Tibial artery (tissue), 4 donors: ENCODE measurements around the gene TMEM128.
"Not testable (repeated sequence)": the region's sequence is repeated elsewhere in the genome, so short reads cannot be mapped to it uniquely, and the experiment has no call there.

Experiments used
- DNase-seq, 2 donors: peaks; one replicate each; pipeline ENCODE4 v3.0.0-alpha.2; 2019
- H3K27ac ChIP-seq, 2 donors: fragments of 200-600 bp; sonication (generic) in 1 of 2; 1 replicate in 1 of 2; 2 replicates in 1 of 2; pipeline ENCODE4 v1.5.1; 2018 to 2019; ENCODE audit warnings: mild to moderate bottlenecking in 1 of 2
- H3K27me3 ChIP-seq, 2 donors: fragments of 200-600 bp; sonication (generic) in 1 of 2; one replicate each; pipeline versions ENCODE4 v1.5.1 to v1.6.0; 2016 to 2019
- H3K36me3 ChIP-seq, 3 donors: fragments of 200-600 bp; sonication (generic) in 2 of 3; one replicate each; pipeline ENCODE4 v1.5.1; 2016 to 2019; ENCODE audit warnings: mild to moderate bottlenecking in 2 of 3
- H3K4me1 ChIP-seq, 4 donors: fragments of 200-600 bp; sonication (generic) in 2 of 4; 1 replicate in 3 of 4; 2 replicates in 1 of 4; pipeline ENCODE4 v1.5.1; 2016 to 2019
- H3K4me3 ChIP-seq, 2 donors: fragments of 200-600 bp; sonication (generic) in 1 of 2; 1 replicate in 1 of 2; 2 replicates in 1 of 2; pipeline ENCODE4 v1.5.1; 2018 to 2019; ENCODE audit warnings: mild to moderate bottlenecking in 2 of 2
- H3K9me3 ChIP-seq, 3 donors: fragments of 200-600 bp; sonication (generic) in 1 of 3; one replicate each; pipeline ENCODE4 v1.5.1; 2016 to 2019
- CTCF ChIP-seq, 2 experiments: fragments of 200-600 bp in 1 of 2; fragments of 450-650 bp in 1 of 2; IDR thresholded peaks; one replicate each; pipeline ENCODE4 v1.5.1; 2017 to 2019; ENCODE audit warnings: antibody characterized with exemption in 2 of 2, mild to moderate bottlenecking in 1 of 2, moderate library complexity in 1 of 2
- intact Hi-C: fragments of 100-400 bp; cut with DNase I; formaldehyde crosslinking; loops from one replicate; pipeline ENCODE4 v1.15.0; 2023; ENCODE audit warnings: low total_unique reads

Gene TMEM128

DNA sequence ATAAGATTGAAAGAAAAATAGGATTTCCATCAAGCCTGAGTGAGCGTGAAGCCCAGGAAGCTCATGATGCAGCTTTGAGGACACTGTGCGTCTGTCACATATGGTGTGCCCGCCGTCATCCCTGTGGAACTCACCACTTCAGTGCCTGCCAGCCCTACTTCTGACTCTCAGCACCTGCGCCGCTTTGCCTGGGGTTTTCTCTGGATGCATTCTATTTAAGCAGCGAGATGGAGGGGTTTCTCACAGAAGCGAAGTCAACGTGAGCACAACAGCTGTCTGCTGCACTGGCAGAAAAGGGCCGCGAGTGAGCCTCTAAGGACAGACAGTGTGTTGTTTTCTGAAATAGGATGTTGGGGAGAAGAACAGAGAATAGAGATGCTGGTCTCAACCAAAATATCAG is 6.2 kb upstream of the TMEM128 start:
- Histone ChIP-seq H3K4me3 (no peak overlapping the region), H3K36me3 (no peaks in the 10 kb centered on the region), H3K27ac (no peak overlapping the region), H3K4me1 (peaks cover 0 to 1% (median under 1%) of the 10 kb centered on the region in 4 donors), H3K27me3 (peaks cover 0 to 8% of the 10 kb centered on the region in 2 donors), H3K9me3 (no peaks in the 10 kb centered on the region)
- TF ChIP-seq CTCF (IDR thresholded peaks at IDR 0.05) = no peak
- intact Hi-C loops = no loop called here
- DNase-seq = no peak

DNA sequence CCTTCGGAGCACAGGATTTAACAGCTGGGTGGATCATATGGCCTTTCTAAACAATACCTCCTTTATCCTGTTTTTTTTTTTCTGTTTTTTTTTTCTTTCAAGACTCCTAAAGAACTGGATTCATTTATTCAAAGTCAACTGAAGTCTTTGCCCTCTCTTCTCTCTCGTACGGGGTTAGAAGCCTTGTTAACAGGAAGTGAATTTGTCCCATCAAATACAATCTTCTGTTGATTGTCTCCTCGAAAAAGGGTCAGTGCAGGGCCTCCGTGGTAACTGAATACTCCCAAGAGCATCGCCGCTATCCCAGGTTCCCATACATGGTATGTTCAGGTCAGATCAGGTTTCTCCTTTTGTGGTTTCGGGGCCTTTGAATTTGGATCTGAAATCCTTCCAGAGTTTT is 1.8 kb upstream of the TMEM128 start:
- peaks cover 0 to 20% (median 14%) of the 10 kb centered on the region in 4 donors for H3K4me1 ChIP-seq
- intact Hi-C loops = no loop called here
- H3K36me3 ChIP-seq = peaks cover 2 to 11% (median 5%) of the 10 kb centered on the region in 3 donors
- H3K27me3 ChIP-seq = no peaks in the 10 kb centered on the region
- TF ChIP-seq CTCF (IDR thresholded peaks at IDR 0.05) = no peak
- no peak for DNase-seq
- no peak overlapping the region for H3K4me3 ChIP-seq
- H3K9me3 ChIP-seq = no peaks in the 10 kb centered on the region
- no peak overlapping the region for H3K27ac ChIP-seq

DNA sequence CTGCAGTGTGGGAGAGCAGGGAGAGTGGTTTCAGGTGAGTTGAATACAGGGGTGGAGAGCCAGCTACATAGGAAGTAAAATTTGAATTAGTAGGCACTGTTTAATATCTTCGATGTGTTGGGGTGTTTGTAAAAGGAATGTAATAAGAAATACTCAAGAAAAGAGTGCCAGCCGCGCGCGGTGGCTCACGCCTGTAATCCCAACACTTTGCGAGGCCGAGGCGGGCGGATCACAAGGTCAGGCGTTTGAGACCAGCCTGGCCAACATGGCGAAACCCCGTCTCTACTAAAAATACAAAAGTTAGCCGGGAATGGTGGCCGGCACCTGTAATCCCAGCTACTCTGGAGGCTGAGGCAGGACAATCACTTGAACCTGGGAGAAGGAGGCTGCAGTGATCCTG is 1.3 kb upstream of the TMEM128 start:
- H3K9me3 ChIP-seq, H3K27ac ChIP-seq, H3K4me3 ChIP-seq, intact Hi-C loops, H3K27me3 ChIP-seq: not testable (repeated sequence)
- Histone ChIP-seq H3K36me3 (peaks cover 8 to 16% (median 10%) of the 10 kb centered on the region in 3 donors), H3K4me1 (peaks cover 0 to 20% (median 14%) of the 10 kb centered on the region in 4 donors)
- peak in 1 of 2 donors; percentile 35 for DNase-seq

GRCh38 chr4:4248885-4249203 is 821 bp upstream of the TMEM128 start:
- Histone ChIP-seq H3K9me3 (no peaks in the 10 kb centered on the region), H3K36me3 (peaks cover 13 to 21% (median 15%) of the 10 kb centered on the region in 3 donors), H3K27me3 (no peaks in the 10 kb centered on the region), H3K4me1 (peaks cover 0 to 20% (median 14%) of the 10 kb centered on the region in 4 donors), H3K27ac (peak overlapping the region; percentile 91 to 93), H3K4me3 (peak overlapping the region; percentile 77 to 78)
- intact Hi-C loops = no loop called here
- no peak for TF ChIP-seq CTCF (IDR thresholded peaks at IDR 0.05)
- no peak for DNase-seq

DNA sequence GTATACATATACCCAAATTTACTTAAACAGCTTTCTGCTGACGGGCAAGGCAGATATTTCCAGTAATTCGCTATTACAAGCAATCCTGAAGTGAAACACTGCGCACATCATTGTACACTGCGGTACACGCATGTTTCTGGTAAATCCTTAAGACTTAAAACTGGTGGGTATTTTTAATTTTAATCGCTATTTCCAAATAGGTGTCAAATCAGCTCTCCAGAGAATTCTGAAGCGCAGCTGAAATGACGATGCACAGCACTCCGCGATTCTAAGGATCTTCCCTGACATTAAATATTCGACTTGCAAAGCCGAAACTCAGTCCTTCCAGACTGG is 361 bp downstream of the TMEM128 start:
- Histone ChIP-seq H3K27ac (peak overlapping the region; percentile 91 to 93), H3K36me3 (peaks cover 19 to 33% (median 23%) of the 10 kb centered on the region in 3 donors), H3K4me1 (peaks cover 0 to 20% (median 14%) of the 10 kb centered on the region in 4 donors), H3K9me3 (no peaks in the 10 kb centered on the region), H3K27me3 (no peaks in the 10 kb centered on the region), H3K4me3 (peak overlapping the region; percentile 77 to 78)
- TF ChIP-seq CTCF (IDR thresholded peaks at IDR 0.05) = no peak
- intact Hi-C loops = no loop called here
- no peak for DNase-seq

DNA sequence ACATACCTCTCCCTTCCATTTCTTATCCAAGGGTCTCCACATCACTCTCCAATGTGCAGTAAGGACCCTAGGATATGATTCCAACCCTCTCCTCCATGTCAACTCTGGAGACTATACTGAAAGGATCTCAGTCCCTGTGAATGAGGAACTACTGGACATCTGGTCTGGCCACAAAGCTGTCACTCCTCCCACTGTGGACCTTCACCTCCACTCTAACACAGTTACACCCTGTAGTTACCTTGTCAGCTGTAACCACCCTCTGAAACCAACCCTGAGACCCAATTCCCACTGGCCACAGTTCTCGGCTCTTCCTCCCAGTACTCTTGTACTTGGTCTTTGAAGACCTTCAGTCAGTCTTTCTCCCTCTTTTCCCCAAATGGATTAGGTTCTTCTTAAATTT is 2.9 kb downstream of the TMEM128 start:
- peaks cover 31 to 58% (median 44%) of the 10 kb centered on the region in 3 donors for H3K36me3 ChIP-seq
- H3K9me3 ChIP-seq = no peaks in the 10 kb centered on the region
- no peak for TF ChIP-seq CTCF (IDR thresholded peaks at IDR 0.05)
- intact Hi-C loops = no loop called here
- H3K4me1 ChIP-seq = peaks cover 0 to 20% (median 14%) of the 10 kb centered on the region in 4 donors
- H3K4me3 ChIP-seq = no peak overlapping the region
- H3K27me3 ChIP-seq = no peaks in the 10 kb centered on the region
- no peak for DNase-seq
- no peak overlapping the region for H3K27ac ChIP-seq

DNA sequence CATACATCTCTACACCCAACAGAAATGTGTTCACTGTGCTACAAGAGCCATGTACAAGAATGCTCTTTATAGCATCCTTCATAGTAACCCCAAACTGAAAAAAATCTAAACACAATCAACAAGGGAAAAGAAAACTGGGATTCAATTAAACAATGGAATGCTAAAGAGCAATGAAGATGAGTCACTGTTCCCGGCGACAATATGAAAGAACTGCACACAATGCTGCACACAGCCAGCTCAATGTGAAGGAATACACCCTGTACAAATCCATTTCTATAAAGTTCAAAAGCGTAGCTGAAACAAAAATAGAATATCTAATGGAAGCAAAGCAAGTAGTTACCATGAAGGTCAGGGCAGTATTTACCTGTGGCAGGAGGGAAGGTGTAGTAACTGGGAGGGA is 8.5 kb downstream of the TMEM128 start:
- peaks cover 66 to 98% (median 71%) of the 10 kb centered on the region in 3 donors for H3K36me3 ChIP-seq
- H3K4me1 ChIP-seq, H3K27ac ChIP-seq, DNase-seq, H3K9me3 ChIP-seq, H3K4me3 ChIP-seq, intact Hi-C loops, H3K27me3 ChIP-seq: not testable (repeated sequence)
